PFSK-1 (cell line): ENCODE measurements around the gene ZNF622.

Experiments
- POLR2AphosphoS5 ChIP-seq: IDR thresholded peaks from 2 replicates; pipeline ENCODE4 v1.6.1; 2012; ENCODE audit warnings: low read depth, mild to moderate bottlenecking, control low read depth, low read length, moderate library complexity
- TAF1 ChIP-seq: IDR thresholded peaks from 2 replicates; pipeline ENCODE4 v1.6.1; 2012; ENCODE audit warnings: low read length, control low read depth, borderline replicate concordance; ENCODE audit not compliant: insufficient read depth

DNA sequence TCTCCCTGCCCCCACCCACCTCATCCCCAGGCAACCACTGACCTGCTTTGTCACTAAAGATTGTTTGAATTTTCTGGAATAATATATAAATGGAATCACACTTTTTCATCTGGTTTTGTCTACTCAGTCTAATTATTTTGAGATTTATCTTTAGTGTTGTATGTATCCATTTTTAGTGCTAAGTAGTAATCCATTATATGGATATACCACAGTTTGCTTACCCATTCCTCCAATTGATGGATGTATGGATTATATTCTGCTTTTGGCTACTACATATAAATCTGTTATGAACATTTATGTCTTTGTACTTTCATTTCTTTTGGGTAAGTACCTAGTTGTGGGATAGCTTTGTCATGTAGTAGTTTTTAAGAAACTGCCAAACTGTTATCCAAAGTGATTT, 14.5 kb upstream of the ZNF622 start:
- TF ChIP-seq TAF1 (no peak), POLR2AphosphoS5 (no peak)
